Mesendoderm (in vitro differentiated cells): ENCODE results near the gene RIMKLA.

Experiments used
- DNase-seq: peaks from one replicate; pipeline ENCODE4 v3.0.0; 2013
- H2AK5ac ChIP-seq: 2 replicates; pipeline ENCODE4 v1.6.1; 2013; ENCODE audit warnings: low read length, inconsistent platforms
- H2BK120ac ChIP-seq: 2 replicates; pipeline ENCODE4 v1.6.1; 2013; ENCODE audit warnings: low read depth, mild to moderate bottlenecking, low read length, moderate library complexity, mixed read lengths
- H2BK15ac ChIP-seq: replicated peaks from 2 replicates; pipeline ENCODE4 v1.6.1; 2013; ENCODE audit warnings: low read depth, mild to moderate bottlenecking, moderate library complexity
- H2BK5ac ChIP-seq: 2 replicates; pipeline ENCODE4 v1.6.1; 2013; ENCODE audit warnings: low read length, inconsistent platforms
- H3K18ac ChIP-seq: 2 replicates; pipeline ENCODE4 v1.6.1; 2013; ENCODE audit warnings: mild to moderate bottlenecking, low read length, mixed read lengths
- H3K23ac ChIP-seq: one replicate; pipeline ENCODE4 v1.6.1; 2013; ENCODE audit warnings: low read length
- H3K27ac ChIP-seq: 2 replicates; pipeline ENCODE4 v1.5.1; 2013; ENCODE audit warnings: low read depth, mild to moderate bottlenecking, inconsistent platforms, low read length, moderate library complexity
- H3K27me3 ChIP-seq: 2 replicates; pipeline ENCODE4 v1.6.1; 2013; ENCODE audit warnings: low read length, control low read depth, mild to moderate bottlenecking, inconsistent platforms; ENCODE audit not compliant: insufficient read depth, poor library complexity
- H3K36me3 ChIP-seq: 2 replicates; pipeline ENCODE4 v1.6.1; 2013; ENCODE audit warnings: low read length, inconsistent platforms; ENCODE audit not compliant: control insufficient read depth, insufficient read depth
- H3K4ac ChIP-seq: one replicate; pipeline ENCODE4 v1.6.1; 2013; ENCODE audit warnings: low read depth, mild to moderate bottlenecking, low read length, moderate library complexity
- H3K4me1 ChIP-seq: 2 replicates; pipeline ENCODE4 v1.6.1; 2013; ENCODE audit warnings: low read depth, low read length, inconsistent platforms; ENCODE audit not compliant: control insufficient read depth
- H3K4me2 ChIP-seq: 2 replicates; pipeline ENCODE4 v1.6.1; 2013; ENCODE audit warnings: low read length
- H3K4me3 ChIP-seq: 2 replicates; pipeline ENCODE4 v1.5.1; 2013; ENCODE audit warnings: mild to moderate bottlenecking, low read length
- H3K56ac ChIP-seq: one replicate; pipeline ENCODE4 v1.6.1; 2013; ENCODE audit warnings: low read length
- H3K79me1 ChIP-seq: 2 replicates; pipeline ENCODE4 v1.6.1; 2013; ENCODE audit warnings: low read length, inconsistent platforms
- H3K79me2 ChIP-seq: 2 replicates; pipeline ENCODE4 v1.6.1; 2013; ENCODE audit warnings: mild to moderate bottlenecking, low read length; ENCODE audit not compliant: control insufficient read depth, insufficient read depth
- H3K9ac ChIP-seq: 2 replicates; pipeline ENCODE4 v1.6.1; 2013; ENCODE audit warnings: low read length, inconsistent platforms
- H4K5ac ChIP-seq: one replicate; pipeline ENCODE4 v1.6.1; 2013; ENCODE audit warnings: low read length
- H4K8ac ChIP-seq: one replicate; pipeline ENCODE4 v1.6.1; 2013; ENCODE audit warnings: low read depth, mild to moderate bottlenecking, control low read depth, low read length, moderate library complexity
- WGBS: extraction: QIAGEN DNeasy Blood & Tissue Kit; methylation state at CpG from one replicate; pipeline ENCODE4 v1.1.7; 2013; ENCODE audit warnings: low lambda C conversion rate, missing lambda C conversion rate; ENCODE audit not compliant: insufficient coverage; ENCODE audit errors: extremely low coverage; 5-methylcytosine and 5-hydroxymethylcytosine counted together

The RIMKLA gene

DNA sequence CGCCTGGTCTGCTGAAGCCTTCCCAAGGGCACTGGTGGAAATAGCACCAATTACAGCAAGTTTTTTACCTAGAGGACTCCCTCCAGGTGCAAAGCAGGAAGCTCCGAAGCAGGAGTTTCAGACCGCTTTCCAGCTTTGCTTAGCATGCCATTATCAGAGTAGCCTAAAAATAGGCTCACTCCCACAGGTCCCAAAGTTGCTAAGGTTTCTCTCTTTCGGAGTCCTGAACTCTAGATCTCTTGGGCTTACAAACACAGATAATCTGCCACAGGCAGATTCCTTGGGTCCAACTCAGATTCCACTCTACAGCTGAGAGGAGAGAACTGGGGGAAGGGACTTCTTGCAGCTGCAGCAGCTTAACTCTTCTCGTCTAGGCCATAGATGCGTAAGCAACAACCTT is 52.8 kb downstream of the RIMKLA start:
- Histone ChIP-seq H3K18ac (no peak overlapping the region), H2AK5ac (no peak overlapping the region), H2BK15ac (no peak overlapping the region), H3K23ac (no peak overlapping the region), H2BK120ac (no peak overlapping the region), H4K8ac (no peak overlapping the region), H3K56ac (no peak overlapping the region), H2BK5ac (no peak overlapping the region), H3K27ac (no peak overlapping the region), H3K4me1 (peaks cover 3% of the 10 kb centered on the region), H3K9ac (no peak overlapping the region), H3K4me3 (no peak overlapping the region), H4K5ac (no peak overlapping the region), H3K27me3 (no peaks in the 10 kb centered on the region), H3K79me2 (no peaks in the 10 kb centered on the region), H3K4ac (no peak overlapping the region), H3K4me2 (no peak overlapping the region), H3K36me3 (no peaks in the 10 kb centered on the region), H3K79me1 (no peaks in the 10 kb centered on the region)
- WGBS: no CpG with 5 or more reads among the region's 6 CpGs
- DNase-seq: peak; percentile 34

DNA sequence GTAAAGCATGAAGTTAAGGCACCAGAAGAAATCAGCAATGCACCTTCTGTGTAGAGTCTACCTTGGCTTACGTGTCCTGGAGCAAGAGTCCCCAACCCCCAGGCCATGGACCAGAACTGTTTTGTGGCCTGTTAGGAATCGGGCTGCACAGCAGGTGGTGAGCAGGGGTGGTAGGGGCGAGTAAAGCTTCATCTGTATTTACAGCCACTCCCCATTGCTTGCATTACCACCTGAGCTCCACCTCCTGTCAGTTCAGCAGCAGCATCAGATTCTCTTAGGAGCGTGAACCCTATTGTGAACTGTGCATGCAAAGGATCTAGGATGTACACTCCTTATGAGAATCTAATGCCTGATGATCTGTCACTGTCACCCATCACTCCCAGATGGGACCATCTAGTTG is 53.7 kb downstream of the RIMKLA start:
- Histone ChIP-seq H3K23ac (no peak overlapping the region), H3K79me1 (no peaks in the 10 kb centered on the region), H3K4me3 (no peak overlapping the region), H2BK5ac (no peak overlapping the region), H3K18ac (no peak overlapping the region), H3K4ac (no peak overlapping the region), H3K79me2 (no peaks in the 10 kb centered on the region), H4K8ac (no peak overlapping the region), H3K4me2 (no peak overlapping the region), H2BK15ac (no peak overlapping the region), H4K5ac (no peak overlapping the region), H3K27ac (no peak overlapping the region), H3K27me3 (no peaks in the 10 kb centered on the region), H3K36me3 (no peaks in the 10 kb centered on the region), H3K56ac (no peak overlapping the region), H2AK5ac (no peak overlapping the region), H3K4me1 (peaks cover 3% of the 10 kb centered on the region), H3K9ac (no peak overlapping the region), H2BK120ac (no peak overlapping the region)
- no CpG with 5 or more reads among the region's 4 CpGs for WGBS
- no peak for DNase-seq

DNA sequence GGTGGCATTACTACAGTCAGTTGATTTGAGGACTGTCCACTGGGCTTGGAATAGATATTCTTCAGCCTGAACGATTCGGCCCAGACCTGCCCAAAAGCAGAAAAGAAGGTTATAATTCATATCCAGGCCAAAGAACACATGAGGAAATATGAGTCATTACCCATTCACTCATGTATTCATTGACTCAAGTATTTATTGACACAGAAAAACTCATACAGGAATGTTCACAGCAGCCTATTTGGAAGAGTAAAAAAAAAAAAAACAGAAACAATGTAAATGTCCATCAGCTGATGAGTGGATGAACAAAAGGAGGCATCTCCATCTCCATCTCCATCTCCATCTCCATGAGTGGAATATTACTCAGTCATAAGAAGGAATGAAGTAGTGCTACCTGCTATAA is 59.3 kb downstream of the RIMKLA start:
- H3K79me1 ChIP-seq: no peaks in the 10 kb centered on the region
- no peak overlapping the region for H4K8ac ChIP-seq
- no peak overlapping the region for H2BK120ac ChIP-seq
- H4K5ac ChIP-seq: no peak overlapping the region
- no peak overlapping the region for H3K23ac ChIP-seq
- no peak overlapping the region for H3K4ac ChIP-seq
- no peak overlapping the region for H2AK5ac ChIP-seq
- no peaks in the 10 kb centered on the region for H3K27me3 ChIP-seq
- WGBS: no CpG with 5 or more reads among the region's 2 CpGs
- H3K56ac ChIP-seq: no peak overlapping the region
- H3K4me1 ChIP-seq: no peaks in the 10 kb centered on the region
- H3K4me3 ChIP-seq: no peak overlapping the region
- H2BK5ac ChIP-seq: no peak overlapping the region
- no peaks in the 10 kb centered on the region for H3K79me2 ChIP-seq
- H3K9ac ChIP-seq: no peak overlapping the region
- H3K36me3 ChIP-seq: no peaks in the 10 kb centered on the region
- no peak overlapping the region for H2BK15ac ChIP-seq
- H3K4me2 ChIP-seq: no peak overlapping the region
- H3K27ac ChIP-seq: no peak overlapping the region
- DNase-seq: no peak
- no peak overlapping the region for H3K18ac ChIP-seq

DNA sequence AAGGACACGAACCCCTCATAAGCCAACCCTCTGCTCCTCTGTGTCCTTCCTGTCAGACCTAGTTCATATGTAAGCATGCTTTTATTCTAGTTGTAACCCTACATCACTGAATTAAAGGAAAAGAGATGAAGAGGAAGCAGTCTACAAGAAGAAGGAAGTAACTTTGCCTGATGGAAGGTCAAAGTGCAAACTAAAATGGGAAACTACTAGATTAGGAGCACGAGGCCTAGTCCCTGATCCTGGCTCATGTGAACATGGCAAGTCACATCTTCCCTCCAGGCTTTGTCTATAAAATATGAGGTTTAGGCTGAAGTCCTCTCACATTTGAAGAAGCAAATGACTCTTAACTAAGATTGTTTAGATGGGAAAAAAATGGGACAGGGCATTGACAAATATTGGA is 62.1 kb downstream of the RIMKLA start:
- H3K18ac ChIP-seq: no peak overlapping the region
- no peaks in the 10 kb centered on the region for H3K27me3 ChIP-seq
- no peak overlapping the region for H3K27ac ChIP-seq
- WGBS: no CpG with 5 or more reads among the region's 2 CpGs
- DNase-seq: no peak
- no peaks in the 10 kb centered on the region for H3K79me2 ChIP-seq
- no peak overlapping the region for H4K5ac ChIP-seq
- no peak overlapping the region for H4K8ac ChIP-seq
- H3K4ac ChIP-seq: no peak overlapping the region
- no peak overlapping the region for H2AK5ac ChIP-seq
- H3K9ac ChIP-seq: no peak overlapping the region
- no peak overlapping the region for H2BK5ac ChIP-seq
- H3K4me1 ChIP-seq: no peaks in the 10 kb centered on the region
- H3K4me3 ChIP-seq: no peak overlapping the region
- H3K56ac ChIP-seq: no peak overlapping the region
- H2BK15ac ChIP-seq: no peak overlapping the region
- no peak overlapping the region for H3K23ac ChIP-seq
- H3K4me2 ChIP-seq: no peak overlapping the region
- H3K36me3 ChIP-seq: no peaks in the 10 kb centered on the region
- H3K79me1 ChIP-seq: no peaks in the 10 kb centered on the region
- no peak overlapping the region for H2BK120ac ChIP-seq

DNA sequence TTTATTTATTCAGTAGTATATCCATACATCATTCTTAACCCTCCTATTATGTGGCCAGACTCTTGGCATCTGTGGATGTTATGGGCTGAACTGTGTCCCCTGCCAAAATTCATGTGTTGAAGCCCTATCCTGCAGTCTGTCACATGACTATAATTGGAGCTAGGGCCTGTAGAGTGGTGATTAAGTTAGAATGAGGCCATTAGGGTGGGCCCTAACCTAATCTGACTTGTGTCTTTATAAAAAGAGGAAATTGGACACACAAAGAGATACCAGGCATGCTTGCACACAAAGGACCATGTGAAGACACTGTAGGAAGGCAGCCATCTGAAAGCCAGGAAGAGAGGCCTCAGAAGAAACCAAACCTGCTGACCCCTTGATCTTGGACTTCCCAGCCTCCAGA is 68.7 kb downstream of the RIMKLA start:
- H3K27ac ChIP-seq: no peak overlapping the region
- H3K23ac ChIP-seq: no peak overlapping the region
- no peak overlapping the region for H2AK5ac ChIP-seq
- no peak overlapping the region for H3K56ac ChIP-seq
- no peak overlapping the region for H3K18ac ChIP-seq
- H4K5ac ChIP-seq: no peak overlapping the region
- no peak overlapping the region for H2BK15ac ChIP-seq
- no peak for DNase-seq
- H3K79me2 ChIP-seq: no peaks in the 10 kb centered on the region
- H3K36me3 ChIP-seq: no peaks in the 10 kb centered on the region
- no peaks in the 10 kb centered on the region for H3K79me1 ChIP-seq
- H3K4me1 ChIP-seq: no peaks in the 10 kb centered on the region
- no peak overlapping the region for H3K4ac ChIP-seq
- no peaks in the 10 kb centered on the region for H3K27me3 ChIP-seq
- no peak overlapping the region for H3K4me3 ChIP-seq
- no peak overlapping the region for H2BK5ac ChIP-seq
- no peak overlapping the region for H3K9ac ChIP-seq
- H2BK120ac ChIP-seq: no peak overlapping the region
- H4K8ac ChIP-seq: no peak overlapping the region
- no peak overlapping the region for H3K4me2 ChIP-seq

DNA sequence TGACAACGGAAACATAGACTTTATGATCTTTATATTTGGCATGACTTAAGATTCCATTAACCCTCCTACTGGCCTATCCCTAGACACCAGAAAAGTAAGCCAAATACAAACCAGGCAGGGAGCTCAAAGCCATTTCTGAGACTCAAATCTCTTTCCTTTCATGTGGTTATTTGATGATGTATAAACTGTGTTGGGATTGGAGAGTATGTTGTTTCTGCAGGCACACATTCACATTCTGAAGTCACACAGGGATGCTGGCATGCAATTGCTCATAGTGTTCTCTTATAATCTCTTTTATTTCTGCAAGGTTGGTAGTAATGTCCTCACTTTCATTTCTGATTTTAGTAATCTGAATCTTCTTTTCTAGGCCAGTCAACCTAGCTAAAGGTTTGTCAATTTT is 69.5 kb downstream of the RIMKLA start:
- Histone ChIP-seq H3K56ac (no peak overlapping the region), H4K5ac (no peak overlapping the region), H3K18ac (no peak overlapping the region), H3K9ac (no peak overlapping the region), H3K79me2 (no peaks in the 10 kb centered on the region), H4K8ac (no peak overlapping the region), H3K4me1 (no peaks in the 10 kb centered on the region), H3K79me1 (no peaks in the 10 kb centered on the region), H2BK120ac (no peak overlapping the region), H3K4ac (no peak overlapping the region), H2AK5ac (no peak overlapping the region), H3K27me3 (no peaks in the 10 kb centered on the region), H3K36me3 (no peaks in the 10 kb centered on the region), H3K27ac (no peak overlapping the region), H3K4me2 (no peak overlapping the region), H3K23ac (no peak overlapping the region), H2BK5ac (no peak overlapping the region), H3K4me3 (no peak overlapping the region), H2BK15ac (no peak overlapping the region)
- no CpG with 5 or more reads among the region's 1 CpG for WGBS
- no peak for DNase-seq
